ENCODE results near the gene NPHP4. TPM values are rescaled to one million over a fixed set of nuclear protein-coding genes. Genes with fewer than 3 reads are reported as not detected.
A peak's percentile ranks its signal among the peaks of the same experiment; 100 is the strongest.

NPHP4 gene
- 4.1 TPM for polyA plus RNA-seq (ENCODE audit: insufficient read length)

GRCh38 chr1:5992026-5992813, at the start of gene NPHP4:
Gene NPHP4 (minus strand): TSS chr1:5992425. CDS start chr1:5986289, 6,136 bp downstream.
- peak; percentile 99 for DNase-seq (ENCODE audit: low read depth)

- DNase-seq (ENCODE audit: low read depth) = no peak
Measured at GRCh38 chr1:6041432-6042062, 49.3 kb upstream of the NPHP4 start.

- DNase-seq (ENCODE audit: low read depth) = no peak
Measured at GRCh38 chr1:6040861-6041415, 48.7 kb upstream of the NPHP4 start.

DNA sequence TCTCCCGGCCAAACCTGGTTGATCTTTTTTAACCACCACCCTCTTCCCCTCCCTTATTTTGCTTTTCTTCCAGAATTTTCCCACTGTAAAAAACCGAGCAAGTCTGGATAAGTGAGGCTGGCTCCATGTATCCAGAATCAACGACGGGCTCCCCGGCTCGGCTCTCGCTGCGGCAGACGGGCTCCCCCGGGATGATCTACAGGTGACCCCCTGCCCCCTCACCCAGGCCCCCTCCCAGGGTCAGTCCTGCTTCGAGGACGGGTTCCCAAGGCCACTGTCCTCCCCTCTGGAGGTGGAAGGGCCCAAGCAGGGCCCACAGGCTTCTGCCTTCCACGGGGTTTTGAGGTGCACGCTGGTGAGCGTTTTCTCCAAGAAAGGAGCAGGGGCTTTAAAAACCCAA, 48.2 kb upstream of the NPHP4 start:
- DNase-seq (ENCODE audit: low read depth) = no peak

DNA sequence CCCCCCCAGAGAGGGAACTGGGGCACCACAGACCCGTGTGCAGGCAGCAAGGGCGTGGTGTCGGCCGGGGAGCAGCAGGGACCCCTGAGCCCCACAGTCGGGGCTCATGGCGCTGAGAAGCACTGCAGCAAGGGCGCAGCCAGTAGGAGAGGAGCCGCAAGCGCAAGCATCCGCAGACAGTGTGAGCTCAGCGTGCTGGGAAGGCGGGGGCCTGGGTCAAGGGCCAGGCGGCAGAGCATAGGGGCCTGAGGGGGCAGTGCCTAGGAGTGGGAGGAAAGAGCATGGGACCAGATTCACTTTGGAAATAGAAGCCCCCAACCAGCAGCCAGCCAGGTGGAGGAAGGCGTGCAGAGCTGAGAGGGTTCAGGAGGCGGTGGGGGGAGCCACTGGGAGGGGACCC, 46.8 kb upstream of the NPHP4 start:
- no peak for DNase-seq (ENCODE audit: low read depth)

DNA sequence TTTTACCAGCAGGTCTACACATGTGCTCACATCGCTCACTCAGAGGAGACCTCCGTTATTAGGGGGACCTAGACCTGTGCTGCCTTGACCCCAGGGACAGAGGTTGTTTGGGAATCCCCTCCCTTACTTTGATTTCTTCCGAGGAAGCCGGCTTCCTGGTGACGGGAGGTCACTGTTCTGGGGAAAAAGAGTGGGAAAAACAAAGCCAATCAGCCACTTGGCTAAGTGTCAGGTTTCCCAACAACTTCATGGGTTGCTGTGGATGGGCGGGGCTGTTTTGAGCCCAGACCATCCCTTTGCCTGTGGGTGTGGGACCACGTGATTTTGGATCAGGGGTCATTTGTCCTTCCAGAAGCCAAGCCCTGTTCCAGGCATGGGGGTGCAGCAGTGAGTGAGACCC, 46.4 kb upstream of the NPHP4 start:
- no peak for DNase-seq (ENCODE audit: low read depth)

- DNase-seq (ENCODE audit: low read depth) = no peak
Measured at GRCh38 chr1:6037338-6037762, 45.1 kb upstream of the NPHP4 start.

DNA sequence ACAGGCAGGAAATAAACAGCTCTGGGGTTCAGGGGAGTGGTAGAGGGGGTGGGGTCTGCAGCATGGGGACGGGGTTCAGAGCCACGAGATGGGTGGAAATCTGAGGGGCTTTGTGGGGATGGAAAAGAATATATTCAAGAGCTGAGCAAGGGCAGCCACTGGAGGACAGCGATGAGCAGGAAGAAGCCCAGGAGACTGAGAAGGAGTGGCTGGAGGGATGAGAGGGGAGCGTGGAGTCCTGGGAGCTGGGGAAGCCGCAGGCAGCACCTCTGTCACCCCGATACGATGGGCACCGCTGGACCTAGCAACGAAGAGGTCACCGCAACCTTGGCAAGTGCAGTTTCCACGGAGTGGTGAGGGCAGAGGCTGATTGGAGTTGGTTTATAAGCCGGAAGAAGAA, 43.5 kb upstream of the NPHP4 start:
- DNase-seq (ENCODE audit: low read depth) = no peak

- DNase-seq (ENCODE audit: low read depth) = no peak
Measured at GRCh38 chr1:6035303-6035702, 43.1 kb upstream of the NPHP4 start.

DNA sequence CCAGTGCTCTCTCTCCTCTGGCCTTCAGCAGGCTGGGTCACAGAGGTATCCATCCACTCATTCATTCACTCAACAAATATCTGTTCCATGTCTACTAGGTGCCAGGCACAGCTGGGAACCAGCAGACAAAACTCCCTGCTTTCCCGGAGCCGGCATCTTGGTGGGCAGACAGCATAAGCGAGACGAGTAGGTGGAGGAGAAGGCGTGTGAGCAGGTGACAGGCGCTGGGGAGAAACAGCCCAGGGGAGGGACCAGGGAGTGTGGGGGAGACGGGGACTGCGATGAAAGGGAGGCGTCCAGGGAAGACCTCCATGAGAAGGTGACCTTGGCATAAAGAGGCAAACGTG, 42.5 kb upstream of the NPHP4 start:
- DNase-seq (ENCODE audit: low read depth) = no peak

DNA sequence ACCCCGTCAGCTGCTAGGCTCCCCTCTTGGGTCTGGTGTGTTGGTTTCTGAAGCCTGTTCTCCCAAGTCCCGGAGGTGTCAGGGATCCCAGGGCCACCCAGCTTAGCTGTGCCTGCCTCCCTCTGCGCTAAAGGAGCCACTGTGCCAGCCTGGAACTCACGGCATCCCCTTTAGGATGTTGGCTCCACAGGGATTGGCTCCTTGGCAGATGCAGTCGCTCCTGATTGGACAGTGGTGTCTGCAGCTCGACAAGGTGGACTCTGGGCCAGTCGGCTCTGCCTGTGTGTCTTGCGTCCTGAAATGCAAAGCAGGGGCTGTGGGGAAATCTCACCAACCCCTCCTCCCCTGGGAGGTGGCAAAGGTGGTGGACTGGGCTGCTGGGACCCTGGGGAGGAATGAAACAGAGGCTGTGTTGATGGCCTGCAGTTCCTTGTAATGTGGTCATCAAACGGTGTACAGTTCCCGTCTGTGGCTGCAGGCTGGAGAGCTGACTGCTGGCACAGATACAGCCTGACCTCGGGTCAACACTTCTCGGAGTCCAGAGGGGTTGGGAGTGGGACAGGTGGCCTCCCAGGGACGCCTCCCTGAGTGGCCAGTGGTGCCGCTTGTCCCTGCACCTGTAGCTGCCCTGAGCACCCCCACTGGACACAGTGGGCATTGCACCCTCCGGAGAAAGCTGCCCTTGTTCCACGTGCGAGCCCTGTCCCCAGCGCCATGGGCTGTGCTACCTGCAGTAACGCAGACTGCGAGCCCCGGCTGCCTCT, 41.9 kb upstream of the NPHP4 start:
- no peak for DNase-seq (ENCODE audit: low read depth)

DNA sequence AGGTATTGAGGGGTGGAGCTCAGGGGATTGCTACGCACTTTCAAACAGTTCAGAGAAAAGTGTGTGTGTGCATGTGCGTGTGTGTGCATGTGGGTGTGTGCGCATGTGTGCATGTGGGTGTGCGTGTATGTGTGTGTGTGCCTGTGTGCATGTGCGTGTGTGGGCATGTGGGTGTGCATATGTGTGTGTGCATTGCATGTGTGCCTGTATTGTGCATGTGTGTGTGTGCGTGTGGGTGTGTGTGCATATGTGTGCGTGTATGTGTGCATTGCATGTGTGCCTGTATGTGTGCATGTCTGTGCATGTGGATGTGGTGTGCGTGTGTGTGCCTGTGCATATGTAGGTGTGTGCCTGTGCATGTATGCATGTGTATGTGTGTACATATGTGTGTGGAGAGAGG, 40.9 kb upstream of the NPHP4 start:
- no peak for DNase-seq (ENCODE audit: low read depth)

DNA sequence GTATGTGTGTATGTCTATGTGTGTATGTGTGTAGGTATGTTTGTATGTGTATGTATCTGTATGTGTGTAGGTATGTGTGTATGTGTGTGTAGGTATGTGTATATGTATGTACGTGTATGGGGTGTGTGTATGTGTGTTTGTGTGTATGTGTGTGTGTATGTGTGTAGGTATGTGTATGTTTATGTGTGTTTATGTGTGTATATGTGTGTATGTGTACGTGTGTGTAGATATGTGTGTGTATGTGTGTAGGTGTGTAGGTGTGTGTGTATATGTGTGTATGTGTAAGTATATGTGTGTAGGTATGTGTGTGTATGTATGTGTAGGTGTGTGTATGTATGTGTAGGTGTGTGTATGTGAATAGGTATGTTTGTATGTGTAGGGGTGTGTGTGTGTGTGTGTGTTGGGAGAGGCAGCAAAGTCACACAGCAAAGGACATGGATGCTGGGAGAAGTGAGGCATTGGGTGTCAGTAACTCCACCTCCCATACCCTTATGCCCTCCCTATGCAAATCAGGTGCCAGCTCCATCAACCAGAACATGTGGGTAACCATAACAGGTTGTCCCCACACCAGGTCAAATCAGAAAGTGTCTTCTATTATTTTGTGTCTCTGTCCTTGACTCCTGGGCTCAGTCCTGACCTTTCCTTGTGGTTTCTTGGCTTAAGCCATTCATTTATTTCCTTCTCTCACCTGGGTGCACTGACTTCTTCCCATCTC, 38.5 kb upstream of the NPHP4 start:
- no peak for DNase-seq (ENCODE audit: low read depth)

- no peak for DNase-seq (ENCODE audit: low read depth)
Measured at GRCh38 chr1:6030132-6030531, 37.9 kb upstream of the NPHP4 start.

DNA sequence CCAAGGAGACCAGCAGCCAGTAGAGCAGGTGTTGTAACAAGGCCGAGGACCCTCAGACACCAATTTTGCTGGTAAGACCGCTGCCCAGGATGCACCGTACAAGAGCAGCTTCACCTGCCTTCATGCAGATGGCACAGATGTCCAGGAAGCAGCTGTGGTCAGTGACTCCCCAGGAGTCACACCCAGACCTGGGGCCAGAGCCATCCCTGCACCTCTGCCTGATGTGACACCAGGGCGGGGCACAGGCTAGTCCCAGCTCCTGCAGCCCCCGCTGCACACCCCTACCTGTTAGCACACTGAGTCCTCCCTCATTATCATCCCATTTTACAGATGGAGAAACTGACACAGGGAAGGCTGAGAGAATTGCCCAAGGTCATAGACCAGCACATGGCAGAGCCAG, 37.1 kb upstream of the NPHP4 start:
- no peak for DNase-seq (ENCODE audit: low read depth)

DNA sequence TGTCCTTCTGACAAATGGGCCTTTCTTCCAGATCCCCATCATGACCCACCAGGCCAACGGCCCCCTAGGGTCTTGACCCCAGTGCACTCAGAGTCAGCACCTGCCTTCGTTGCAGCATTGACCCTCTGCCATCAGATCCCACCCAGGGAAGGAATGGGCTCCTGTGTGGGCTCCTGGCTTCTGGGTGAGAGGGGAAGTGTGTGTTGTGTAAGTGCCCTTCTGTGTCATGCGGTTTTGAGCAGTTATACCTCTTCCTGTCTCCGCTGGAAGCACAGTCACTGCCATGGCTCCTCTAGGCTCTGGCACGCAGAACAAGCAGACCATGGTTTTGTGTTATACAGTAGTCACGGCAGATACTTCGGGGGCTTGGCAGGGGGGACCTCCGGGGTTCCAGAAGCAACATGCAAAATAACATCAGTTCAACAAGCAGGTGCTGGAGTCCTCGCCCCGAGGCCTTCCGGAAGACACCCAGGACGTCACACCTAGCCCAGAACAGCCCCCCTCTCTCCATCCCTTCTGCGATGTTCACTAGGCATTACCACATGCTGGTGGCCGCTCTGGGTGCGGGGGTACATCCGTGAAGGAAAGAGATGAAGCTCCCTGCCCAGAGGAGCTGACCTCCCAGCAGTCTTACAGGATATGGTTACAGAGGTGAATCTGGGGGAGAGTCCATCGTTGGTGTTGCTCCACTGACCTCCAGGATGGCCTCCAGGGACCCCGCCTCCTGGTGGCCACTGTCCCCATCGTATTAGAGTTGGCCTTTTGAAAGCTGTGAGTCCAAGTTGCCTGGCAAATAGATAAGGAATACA, 36.0 kb upstream of the NPHP4 start:
- DNase-seq (ENCODE audit: low read depth) = no peak

- DNase-seq (ENCODE audit: low read depth) = no peak
Measured at GRCh38 chr1:6027591-6027990, 35.4 kb upstream of the NPHP4 start.

- DNase-seq (ENCODE audit: low read depth) = no peak
Measured at GRCh38 chr1:6026095-6026809, 34.0 kb upstream of the NPHP4 start.

- no peak for DNase-seq (ENCODE audit: low read depth)
Measured at GRCh38 chr1:6025269-6026094, 33.3 kb upstream of the NPHP4 start.
